Vagina (tissue), 2 donors: ENCODE measurements around the gene IL20.

ENCODE experiments used
- POLR2A ChIP-seq, 2 donors: fragments of 450-650 bp; IDR thresholded peaks; one replicate each; pipeline ENCODE4 v1.6.1; 2017; ENCODE audit warnings: antibody characterized with exemption in 2 of 2, mild to moderate bottlenecking in 2 of 2, moderate library complexity in 2 of 2
- POLR2AphosphoS5 ChIP-seq, 2 donors: sonication (generic); formaldehyde crosslinking; IDR thresholded peaks; one replicate each; pipeline ENCODE4 v1.9.0; 2017; ENCODE audit warnings: antibody characterized with exemption in 2 of 2, mild to moderate bottlenecking in 2 of 2, low read depth in 1 of 2; ENCODE audit not compliant: insufficient read depth in 1 of 2

- TF ChIP-seq POLR2A (IDR thresholded peaks at IDR 0.05) = no peak
- TF ChIP-seq POLR2AphosphoS5 (IDR thresholded peaks at IDR 0.05; ENCODE audit: insufficient read depth in 1 of 2, low read depth in 1 of 2) = no peak
Observed at GRCh38 chr1:206829282-206829681, 36.1 kb upstream of the IL20 start.
